Fibroblast of gingiva (primary cell): ENCODE data around the gene AMOTL1.
"Not testable (repeated sequence)": the region's sequence is repeated elsewhere in the genome, so short reads cannot be mapped to it uniquely, and the experiment has no call there.

ENCODE experiments used
- DNase-seq: peaks from one replicate; pipeline ENCODE4 v3.0.0-alpha.2; 2011; ENCODE audit warnings: low read depth

Gene AMOTL1

GRCh38 chr11:94769880-94770279, 1.7 kb downstream of the AMOTL1 start:
- no peak for DNase-seq

DNA sequence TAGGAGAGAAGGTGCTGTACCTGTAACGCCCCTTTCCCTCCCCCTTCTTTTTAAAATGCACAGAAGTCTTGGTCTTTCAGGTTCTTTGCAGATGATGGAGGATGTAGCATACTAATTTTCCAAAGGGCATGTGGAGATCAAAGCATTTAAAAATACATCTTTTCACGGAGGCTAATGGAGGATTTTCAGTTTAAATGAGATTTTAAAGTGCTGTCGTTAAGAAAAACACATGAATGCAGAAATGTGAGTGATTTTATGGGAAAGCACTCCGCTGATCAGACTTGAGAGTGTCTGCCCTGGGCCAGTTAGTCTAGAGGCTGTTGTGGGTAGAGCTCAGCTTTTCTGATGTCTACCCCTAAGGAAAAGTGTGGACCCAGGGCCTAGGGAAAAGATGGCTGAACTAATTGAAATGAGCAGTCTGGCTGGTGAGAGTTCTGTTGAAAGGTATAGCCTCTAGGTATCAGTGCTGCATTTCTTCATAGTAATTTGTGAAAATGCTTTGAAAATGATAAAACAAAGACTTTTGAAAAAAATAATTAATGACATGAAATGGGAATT, 2.5 kb downstream of the AMOTL1 start:
- no peak for DNase-seq

DNA sequence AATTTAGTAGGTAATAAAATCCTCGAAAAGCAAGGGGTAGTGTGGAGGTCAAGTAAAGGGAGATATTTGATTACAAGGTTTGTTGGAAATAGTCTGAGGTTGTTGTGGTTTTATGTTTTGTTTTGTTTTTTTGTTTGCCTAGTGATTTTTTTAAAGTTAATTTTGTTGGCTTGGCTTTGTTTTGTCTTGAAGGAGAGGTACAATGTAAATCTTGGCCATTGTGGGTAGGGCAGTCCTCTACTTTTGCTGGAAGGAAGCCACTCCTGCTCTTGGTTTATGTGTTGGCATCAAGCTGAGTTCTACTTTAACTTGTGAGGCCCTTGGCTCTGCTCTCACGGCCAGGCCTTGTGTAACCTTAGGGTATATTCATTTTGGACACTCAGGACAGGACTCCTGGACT, 3.2 kb downstream of the AMOTL1 start:
- peak; percentile 32 for DNase-seq

DNA sequence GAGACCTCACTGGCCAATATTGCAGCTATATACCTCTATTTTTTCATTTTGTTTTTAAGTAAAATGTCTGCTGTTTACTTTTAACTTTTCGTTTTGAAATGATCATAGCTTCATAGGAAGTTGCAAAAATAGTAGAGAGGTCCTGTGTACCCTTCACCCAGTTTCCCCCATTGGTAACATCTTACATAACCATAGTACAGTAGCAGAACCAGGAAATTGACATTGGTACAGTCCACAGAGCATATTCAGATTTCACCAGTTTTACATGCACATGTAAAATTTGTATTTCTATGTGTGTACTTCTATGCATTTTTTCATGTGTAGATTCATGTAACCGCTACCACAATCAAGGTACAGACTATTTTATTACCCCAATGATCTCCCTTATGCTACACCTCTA, 3.8 kb downstream of the AMOTL1 start:
- DNase-seq, result no peak

DNA sequence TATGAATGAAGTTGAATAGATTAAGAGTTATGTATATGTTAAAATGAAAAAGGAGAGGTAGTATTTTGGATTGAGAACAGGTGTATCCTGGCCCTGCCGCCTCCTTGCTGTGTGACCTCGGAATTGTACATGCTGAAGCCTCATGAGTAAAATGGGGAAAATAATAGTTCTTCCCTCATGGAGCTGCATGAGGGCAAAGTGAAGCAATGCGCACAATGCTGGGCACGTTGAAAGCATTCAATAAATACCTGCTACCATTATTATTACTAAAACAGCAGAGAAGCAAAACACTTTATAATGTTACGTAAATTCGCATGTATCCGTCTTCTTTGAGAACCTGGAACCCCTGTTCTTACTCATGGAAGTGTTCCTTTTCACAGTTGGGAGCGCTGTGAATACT, 5.7 kb downstream of the AMOTL1 start:
- no peak for DNase-seq

GRCh38 chr11:94774345-94774744, 6.2 kb downstream of the AMOTL1 start:
- peak; percentile 60 for DNase-seq

- no peak for DNase-seq
Measured at GRCh38 chr11:94775567-94776327, 7.6 kb downstream of the AMOTL1 start.

DNA sequence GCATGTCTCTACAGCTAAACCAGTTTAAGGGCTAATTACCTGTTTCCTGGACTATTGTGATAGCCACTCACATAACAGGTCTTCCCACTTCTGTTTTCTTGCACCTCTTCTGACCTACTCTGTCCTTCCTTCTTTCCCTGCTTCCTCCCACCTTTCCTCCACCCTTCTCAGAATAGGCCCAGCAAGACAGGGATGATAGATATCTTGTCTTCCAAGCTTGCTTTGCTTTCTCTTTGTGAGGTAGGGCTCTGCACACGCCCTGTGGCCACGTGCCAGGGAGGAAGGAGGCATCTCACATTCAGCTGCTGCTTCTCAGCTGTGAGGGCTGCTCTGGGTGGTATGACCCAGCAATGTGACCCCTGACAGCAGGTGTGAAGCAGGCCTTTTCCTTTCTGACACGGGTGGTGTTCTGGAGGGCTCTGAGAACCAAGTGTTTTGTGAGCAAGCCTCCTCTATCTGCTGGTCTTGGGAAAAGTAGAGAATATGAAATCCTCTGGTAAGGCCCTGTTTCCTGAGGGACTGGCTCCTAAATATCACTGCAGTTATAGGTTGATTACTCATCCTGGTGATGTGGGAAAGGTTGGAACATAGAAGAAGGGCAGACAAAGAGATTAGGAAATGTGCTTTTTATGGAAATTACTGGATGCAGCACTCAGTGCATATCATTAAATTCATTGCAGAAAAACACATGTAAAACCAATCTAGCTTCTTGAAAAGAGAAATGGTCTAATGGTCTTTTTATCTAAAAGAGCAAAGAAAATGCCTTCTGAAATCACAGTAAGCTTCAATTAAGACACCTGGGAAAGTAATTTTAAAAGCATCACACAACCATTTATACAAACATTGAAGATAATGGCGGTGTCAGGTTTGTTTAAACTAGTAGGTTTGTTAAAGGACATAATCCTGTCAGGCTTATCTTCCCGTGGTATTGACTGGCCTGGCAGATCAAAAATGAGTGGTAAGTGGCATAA, 8.5 kb downstream of the AMOTL1 start:
- DNase-seq, result peak; percentile 57

DNA sequence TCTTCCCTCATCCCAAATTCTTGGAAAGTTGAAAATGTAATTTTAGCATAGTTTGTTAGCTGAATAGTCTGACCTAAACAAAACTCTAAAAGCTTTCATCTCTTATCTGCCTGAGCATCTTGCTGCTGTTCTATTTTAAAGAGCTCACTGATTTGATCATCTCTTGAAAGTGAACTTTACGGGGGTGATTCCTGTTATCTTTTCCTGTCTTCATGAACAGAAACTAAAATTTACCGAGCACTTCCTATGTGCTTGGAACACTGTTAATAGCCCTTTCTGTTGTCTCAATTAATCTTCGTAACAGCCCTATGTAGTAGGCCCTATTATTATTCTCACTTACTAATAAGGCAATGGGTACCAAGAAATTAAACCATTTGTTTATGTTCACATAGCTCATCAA, 12.3 kb downstream of the AMOTL1 start:
- no peak for DNase-seq

DNA sequence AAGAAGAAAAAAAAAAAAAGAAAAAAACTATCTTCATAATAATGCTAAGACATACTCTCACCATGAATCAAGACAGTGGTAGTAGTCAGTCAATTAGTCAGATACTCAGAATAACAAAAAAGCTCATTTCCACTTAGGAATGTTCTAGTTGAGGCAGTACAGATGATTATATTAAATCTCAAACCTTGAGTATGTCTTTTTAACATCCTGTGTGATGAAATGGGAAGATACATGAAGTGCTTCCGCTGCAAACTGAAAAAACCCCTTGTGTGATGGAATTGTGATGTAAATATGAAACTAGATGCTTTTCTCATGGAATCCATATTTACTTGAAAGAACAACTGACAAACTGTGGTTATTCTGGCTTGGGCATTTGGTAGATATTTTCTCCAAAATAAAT, 13.7 kb downstream of the AMOTL1 start:
- DNase-seq, result peak; percentile 62

DNA sequence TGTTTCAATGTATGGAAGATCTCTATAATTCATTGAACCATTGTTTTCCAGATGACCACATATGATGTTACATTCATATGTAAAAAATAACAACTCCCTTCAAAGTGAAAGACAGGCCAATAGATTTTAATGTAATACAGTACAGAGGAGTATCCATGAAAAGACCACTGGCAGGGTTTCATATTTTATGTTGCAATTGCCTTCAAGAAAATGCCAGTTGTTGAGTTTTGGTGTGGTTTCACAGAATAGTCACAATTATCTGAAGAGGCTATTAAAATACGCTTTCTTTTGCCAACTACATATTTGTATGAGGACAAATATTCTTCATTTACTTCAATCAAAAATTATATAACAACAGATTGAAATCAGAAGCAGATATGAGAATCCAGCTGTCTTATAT, 14.3 kb downstream of the AMOTL1 start:
- peak; percentile 56 for DNase-seq

- DNase-seq, result no peak
Measured at GRCh38 chr11:94784884-94785283, 16.7 kb downstream of the AMOTL1 start.

DNA sequence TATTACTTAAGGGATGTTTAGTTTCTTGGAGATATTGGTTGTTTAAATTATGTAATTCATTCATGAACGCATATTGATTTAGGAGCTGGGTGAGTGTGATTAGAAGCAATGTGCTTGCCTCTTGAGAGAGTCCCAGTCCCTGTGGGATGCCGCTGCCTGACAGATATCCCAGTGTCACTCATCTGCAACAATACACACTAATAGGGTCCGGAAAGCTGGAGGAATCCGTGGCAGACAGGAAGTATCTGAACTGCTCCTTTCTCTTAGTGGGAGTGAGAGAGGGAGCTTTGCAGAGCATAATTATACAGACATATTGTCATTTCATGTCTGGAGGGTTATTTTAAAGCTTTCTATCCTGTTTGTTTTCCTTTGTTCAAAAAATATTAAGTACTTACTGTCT, 17.4 kb downstream of the AMOTL1 start:
- no peak for DNase-seq

DNA sequence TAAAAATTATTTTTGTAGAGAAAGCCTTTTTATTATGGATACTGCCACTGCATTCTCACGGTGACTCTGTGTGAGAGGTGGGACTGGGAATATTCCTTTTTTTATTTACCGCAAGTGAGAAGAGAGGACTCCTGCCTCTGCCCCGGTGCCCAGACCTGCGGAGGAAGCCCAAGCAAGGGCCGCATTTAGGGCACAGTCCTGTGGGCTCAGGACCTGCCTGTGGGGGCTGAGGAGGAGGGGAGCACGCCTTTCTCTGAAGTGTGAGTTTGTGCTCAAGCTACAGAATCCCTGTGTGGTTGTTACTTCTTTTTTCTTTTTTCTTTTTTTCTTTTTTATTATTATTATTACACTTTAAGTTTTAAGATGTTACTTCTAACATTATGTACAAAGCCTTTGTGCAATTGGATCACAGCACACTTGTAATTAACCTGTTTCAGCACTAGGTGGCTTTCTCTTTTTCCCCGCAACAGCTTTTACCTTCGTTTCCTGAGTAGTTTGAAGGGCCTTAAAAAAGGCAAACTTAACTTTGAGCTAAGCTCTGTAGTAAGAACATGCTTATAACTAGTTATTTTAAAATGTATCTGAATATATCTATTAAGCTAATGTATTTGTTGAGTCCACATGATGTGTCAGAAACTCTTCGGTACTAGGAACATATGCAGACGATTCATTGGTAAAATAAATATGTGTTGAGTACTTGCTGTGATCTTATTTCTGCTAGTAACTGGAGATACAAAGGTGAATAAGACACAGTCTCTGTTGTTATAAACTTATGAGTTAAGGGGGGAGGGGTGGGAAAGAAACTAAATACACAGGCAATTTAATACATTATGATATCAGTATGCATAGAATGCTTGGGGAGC, 18.3 kb downstream of the AMOTL1 start:
- peak; percentile 49 for DNase-seq

DNA sequence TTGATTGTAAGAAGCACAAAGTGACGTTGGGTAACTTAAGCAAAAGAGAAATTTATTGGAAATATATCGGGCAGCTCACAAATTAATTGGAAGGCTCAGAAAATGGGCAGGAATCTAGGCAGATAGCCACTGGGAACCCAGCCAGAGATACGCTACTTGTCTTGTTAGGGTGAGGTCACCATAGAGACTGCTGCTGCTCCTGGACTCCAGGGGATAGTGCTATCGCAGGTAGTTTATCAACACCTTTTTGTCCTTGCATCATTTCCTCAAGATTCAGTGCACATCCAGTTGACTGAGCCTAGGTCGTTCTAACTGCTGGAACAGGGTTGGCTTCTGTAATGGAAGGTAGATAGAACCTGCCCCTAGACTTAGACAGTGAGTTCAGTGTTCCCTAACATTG, 19.6 kb downstream of the AMOTL1 start:
- no peak for DNase-seq

DNA sequence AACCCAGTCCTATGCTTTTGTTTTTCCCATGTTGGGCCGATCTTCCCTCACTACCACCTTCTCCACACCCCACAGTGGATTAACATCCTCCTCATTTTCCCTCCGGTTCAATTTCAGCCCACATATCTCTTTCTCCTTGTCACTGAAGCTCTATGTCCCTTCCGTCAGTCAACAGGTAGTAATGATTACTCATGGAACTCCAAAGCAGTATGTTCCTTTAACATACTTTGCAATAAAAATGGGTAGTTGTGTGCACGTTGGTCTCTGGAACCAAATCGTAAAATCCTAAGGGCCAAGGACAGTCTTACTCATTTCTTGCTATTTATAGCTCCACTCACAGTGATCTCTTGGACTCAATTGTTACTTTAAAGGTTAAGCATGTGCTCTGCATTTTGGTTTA, 20.2 kb downstream of the AMOTL1 start:
- no peak for DNase-seq

- DNase-seq, result no peak
Measured at GRCh38 chr11:94790197-94790596, 22.0 kb downstream of the AMOTL1 start.

DNA sequence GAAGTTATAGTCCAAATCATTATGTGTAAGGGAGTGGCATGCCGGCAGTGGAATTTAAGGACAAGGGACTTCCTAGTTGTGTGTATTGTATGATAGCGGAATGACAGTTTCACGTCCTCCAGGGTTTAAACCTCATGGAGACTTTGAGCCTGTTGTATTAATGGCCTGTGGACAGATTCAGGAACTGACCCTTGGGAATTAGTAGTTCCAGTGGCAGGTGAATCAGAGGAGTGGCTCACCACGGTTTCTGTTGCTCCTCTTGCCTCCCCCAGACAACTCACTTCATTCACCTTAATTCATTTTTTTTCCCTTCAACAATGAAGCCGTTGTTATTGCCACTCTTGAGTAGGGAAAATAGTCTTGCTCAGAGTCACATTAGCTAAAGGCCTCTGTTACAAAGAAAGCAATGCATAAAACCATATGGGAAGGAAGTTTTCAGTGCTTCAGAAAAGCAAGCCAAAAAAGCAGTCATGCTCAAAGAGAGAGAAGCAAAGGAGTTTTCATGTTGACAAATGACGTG, 22.6 kb downstream of the AMOTL1 start:
- no peak for DNase-seq

DNA sequence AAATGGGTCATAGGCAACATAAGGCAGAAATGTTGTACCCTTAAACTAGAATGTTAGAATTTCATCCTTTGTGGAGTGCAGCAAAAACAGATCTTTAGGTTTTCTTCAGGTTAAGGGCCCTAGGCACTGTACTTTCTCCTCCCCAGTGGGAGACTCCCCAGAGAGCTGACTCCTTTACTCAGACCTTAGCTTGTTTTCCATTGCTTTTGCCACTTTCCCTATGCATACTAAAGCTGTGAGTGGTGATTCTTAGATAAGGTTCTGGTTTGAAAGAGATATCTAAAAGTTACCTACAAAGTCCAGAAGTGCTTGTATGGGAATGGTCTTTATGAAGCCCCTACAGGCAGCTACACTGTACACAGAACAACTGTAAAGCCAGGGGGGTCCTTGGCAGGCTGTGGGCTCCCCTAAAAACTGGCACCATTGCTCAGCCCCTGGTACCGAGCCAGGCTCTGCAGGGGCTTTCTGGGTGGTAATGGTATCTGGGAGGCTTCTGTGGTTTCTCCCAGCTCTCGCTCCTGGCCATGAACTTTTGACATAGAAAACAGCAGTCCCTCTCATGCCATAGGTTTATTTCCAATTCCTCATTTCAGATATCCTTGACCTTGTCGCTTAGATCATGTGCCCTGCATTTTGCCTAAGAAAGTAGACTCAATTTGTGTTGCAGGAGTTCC, 23.2 kb downstream of the AMOTL1 start:
- no peak for DNase-seq

DNA sequence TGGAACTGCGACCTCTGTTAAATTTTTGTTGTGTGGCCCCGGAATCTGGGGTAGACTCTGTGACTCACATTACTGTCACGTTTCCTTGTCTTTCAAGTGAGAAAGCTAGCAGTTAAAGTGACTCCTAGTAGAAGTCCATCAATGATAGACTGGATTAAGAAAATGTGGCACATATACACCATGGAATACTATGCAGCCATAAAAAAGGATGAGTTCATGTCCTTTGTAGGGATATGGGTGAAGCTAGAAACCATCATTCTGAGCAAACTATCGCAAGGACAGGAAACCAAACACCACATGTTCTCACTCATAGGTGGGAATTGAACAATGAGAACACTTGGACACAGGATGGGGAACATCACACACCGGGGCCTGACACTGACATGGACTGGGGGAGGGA, 23.8 kb downstream of the AMOTL1 start:
- DNase-seq, result not testable (repeated sequence)

GRCh38 chr11:94792451-94792850, 24.3 kb downstream of the AMOTL1 start:
- no peak for DNase-seq
